Testis (tissue), 5 donors: ENCODE results near the gene FAM163B. TPM values are rescaled to one million over a fixed set of nuclear protein-coding genes. Genes with fewer than 3 reads are reported as not detected.
A peak's percentile ranks its signal among the peaks of the same experiment; 100 is the strongest.

Source experiments
- DNase-seq: peaks from one replicate; pipeline ENCODE4 v3.0.0-alpha.2; 2019
- H3K27ac ChIP-seq, 2 donors: fragments of 200-600 bp; sonication (generic); one replicate each; pipeline ENCODE4 v1.5.1; 2019
- H3K27me3 ChIP-seq: fragments of 200-600 bp; sonication (generic); one replicate; pipeline ENCODE4 v1.5.1; 2019
- H3K36me3 ChIP-seq: fragments of 200-600 bp; sonication (generic); one replicate; pipeline ENCODE4 v1.5.1; 2017; ENCODE audit warnings: low read depth; ENCODE audit errors: missing control alignments
- H3K4me1 ChIP-seq: fragments of 200-600 bp; sonication (generic); one replicate; pipeline ENCODE4 v1.5.1; 2019
- H3K4me3 ChIP-seq, 2 donors: fragments of 200-600 bp; sonication (generic); one replicate each; pipeline ENCODE4 v1.5.1; 2017 to 2019
- H3K9me3 ChIP-seq: fragments of 200-600 bp; sonication (generic); one replicate; pipeline ENCODE4 v1.5.1; 2017
- CTCF ChIP-seq, 3 experiments: fragments of 450-650 bp in 2 of 3; fragments of 200-600 bp in 1 of 3; sonication (generic) in 1 of 3; IDR thresholded peaks; one replicate each; pipeline ENCODE4 v1.5.1; 2016 to 2019; ENCODE audit warnings: antibody characterized with exemption in 3 of 3, mild to moderate bottlenecking in 2 of 3, moderate library complexity in 1 of 3
- POLR2A ChIP-seq: fragments of 450-650 bp; IDR thresholded peaks from one replicate; pipeline ENCODE4 v1.6.1; 2017; ENCODE audit warnings: antibody characterized with exemption, mild to moderate bottlenecking, moderate library complexity
- WGBS, 2 donors: methylation state at CpG; one replicate each; pipeline ENCODE4 v1.1.5; 2018; 5-methylcytosine and 5-hydroxymethylcytosine counted together
- intact Hi-C: fragments of 100-400 bp; cut with DNase I; formaldehyde crosslinking; loops from one replicate; pipeline ENCODE4 v1.15.1; 2023; ENCODE audit warnings: low total_unique reads
- long read RNA-seq, 2 donors: transcript quantifications; one replicate each; lab custom pipeline, GENCODE V29; 2026
- polyA plus RNA-seq: library from polyadenylated mRNA; stranded (reverse); fragments of 350-450 nt; fragmentation: Illumina TruSeq; extraction: RNeasy Lipid Tissue Mini Kit (QIAGEN cat#74804); gene quantifications from one replicate; pipeline ENCODE4 v1.2.3, GENCODE V29; 2014; ENCODE audit warnings: low read depth, low replicate concordance; ENCODE audit not compliant: insufficient read depth
- total RNA-seq, 2 donors: library from RNA; depleted of rRNA; stranded (reverse); fragments of >200 nt; gene quantifications; one replicate each; pipeline ENCODE4 v1.2.3, GENCODE V29; 2016

The FAM163B gene
- total RNA-seq (1 to 10 TPM; 2.8 to 3.8 TPM), polyA plus RNA-seq (2.2 TPM)
- long read RNA-seq, donor 1: 0 reads
- long read RNA-seq, donor 2: 0 reads

GRCh38 chr9:133609311-133610098 is at the start of gene FAM163B:
Gene FAM163B, minus strand, starts transcription at chr9:133609389. Its CDS starts 29,166 bp downstream, at chr9:133580223.
- no peak for TF ChIP-seq POLR2A
- no peak for TF ChIP-seq CTCF (IDR thresholded peaks at IDR 0.05)
- peak within 1 kb of the TSS in 1 of 2 donors; percentile 36 for H3K4me3 ChIP-seq
- no peaks in the 10 kb centered on the region for H3K27me3 ChIP-seq
- H3K9me3 ChIP-seq: no peaks in the 10 kb centered on the region
- DNase-seq: peak; percentile 61
- H3K27ac ChIP-seq: no peak within 1 kb of the TSS
- H3K36me3 ChIP-seq: no peaks in the 10 kb centered on the region
- H3K4me1 ChIP-seq: peaks cover 2% of the 10 kb centered on the region
- 14 to 17% methylated on average over 10 to 22 of the region's 61 CpGs for WGBS, 2 donors
- intact Hi-C loops: no loop called here

- H3K27ac ChIP-seq: no peak overlapping the region
- H3K27me3 ChIP-seq: no peaks in the 10 kb centered on the region
- H3K4me1 ChIP-seq: peaks cover 8% of the 10 kb centered on the region
- WGBS, 2 donors: 74 to 89% methylated on average over 7 to 13 of the region's 13 CpGs
- DNase-seq: no peak
- intact Hi-C loops: no loop called here
- no peaks in the 10 kb centered on the region for H3K9me3 ChIP-seq
- peak; percentile 10 to 69 (median 62) for TF ChIP-seq CTCF (IDR thresholded peaks at IDR 0.05)
- TF ChIP-seq POLR2A: no peak
- H3K4me3 ChIP-seq: no peak overlapping the region
- no peaks in the 10 kb centered on the region for H3K36me3 ChIP-seq
Observed at GRCh38 chr9:133657120-133657661, 48.0 kb upstream of the FAM163B start.

GRCh38 chr9:133656211-133657119 is 47.3 kb upstream of the FAM163B start:
- peaks cover 8% of the 10 kb centered on the region for H3K4me1 ChIP-seq
- intact Hi-C loops: no loop called here
- no peaks in the 10 kb centered on the region for H3K9me3 ChIP-seq
- no peak for TF ChIP-seq CTCF (IDR thresholded peaks at IDR 0.05)
- TF ChIP-seq POLR2A: no peak
- H3K27ac ChIP-seq: no peak overlapping the region
- no peaks in the 10 kb centered on the region for H3K27me3 ChIP-seq
- 85 to 86% methylated on average over 19 to 36 of the region's 36 CpGs for WGBS, 2 donors
- no peaks in the 10 kb centered on the region for H3K36me3 ChIP-seq
- DNase-seq: no peak
- no peak overlapping the region for H3K4me3 ChIP-seq

- no peak for DNase-seq
- H3K36me3 ChIP-seq: no peaks in the 10 kb centered on the region
- 86% methylated on average over 14 of the region's 14 CpGs; no CpG with 5 or more reads in 1 of the 2 donors for WGBS, 2 donors
- H3K4me3 ChIP-seq: no peak overlapping the region
- TF ChIP-seq POLR2A (no peak), CTCF (IDR thresholded peaks at IDR 0.05) (no peak)
- intact Hi-C loops: no loop called here
- H3K9me3 ChIP-seq: no peaks in the 10 kb centered on the region
- no peak overlapping the region for H3K27ac ChIP-seq
- no peaks in the 10 kb centered on the region for H3K27me3 ChIP-seq
- H3K4me1 ChIP-seq: peaks cover 8% of the 10 kb centered on the region
Observed at GRCh38 chr9:133655701-133656100, 46.5 kb upstream of the FAM163B start.
